ENCODE results near the gene SAMD11. TPM values are rescaled to one million over a fixed set of nuclear protein-coding genes. Genes with fewer than 3 reads are reported as not detected.

SAMD11 gene
- total and polyA plus RNA-seq, 8 donors: 7.1 to 61.5 (median 28.0) TPM

- no peak for ATAC-seq
- Histone ChIP-seq H3K36me3 (no peaks in the 10 kb centered on the region), H3K27me3 (peaks cover 15 to 93% of the 10 kb centered on the region in 2 donors), H3K9me3 (no peaks in the 10 kb centered on the region), H3K27ac (no peak overlapping the region), H3K4me3 (no peak overlapping the region), H3K4me1 (peaks cover 7 to 11% of the 10 kb centered on the region in 2 donors)
- TF ChIP-seq CTCF (IDR thresholded peaks at IDR 0.05): no peak
- intact Hi-C loops (cut with DNase I): no loop called here
- DNase-seq: no peak
Measured at GRCh38 chr1:934991-935750, 11.4 kb downstream of the SAMD11 start.

- ATAC-seq: no peak
- intact Hi-C loops (cut with DNase I): no loop called here
- no peak for DNase-seq
Measured at GRCh38 chr1:935751-936231, 12.1 kb downstream of the SAMD11 start.

GRCh38 chr1:936348-937264 lies 12.9 kb downstream of the SAMD11 start:
- Histone ChIP-seq H3K9me3 (no peaks in the 10 kb centered on the region), H3K4me1 (peaks cover 22% of the 10 kb centered on the region in 2 donors), H3K36me3 (no peaks in the 10 kb centered on the region), H3K27ac (no peak overlapping the region), H3K27me3 (peaks cover 29 to 93% of the 10 kb centered on the region in 2 donors), H3K4me3 (no peak overlapping the region)
- intact Hi-C loops (cut with DNase I): no loop called here
- no peak for TF ChIP-seq CTCF (IDR thresholded peaks at IDR 0.05)
- no peak for ATAC-seq
- no peak for DNase-seq

More at GRCh38 chr1:935751-936231, 12.1 kb downstream of the SAMD11 start:
- H3K9me3 ChIP-seq: no peaks in the 10 kb centered on the region
- no peaks in the 10 kb centered on the region for H3K36me3 ChIP-seq
- no peak overlapping the region for H3K27ac ChIP-seq
- no peak overlapping the region for H3K4me3 ChIP-seq
- peaks cover 20 to 93% of the 10 kb centered on the region in 2 donors for H3K27me3 ChIP-seq
- H3K4me1 ChIP-seq: peaks cover 13 to 16% of the 10 kb centered on the region in 2 donors
- no peak for TF ChIP-seq CTCF (IDR thresholded peaks at IDR 0.05)

- Histone ChIP-seq H3K36me3 (no peaks in the 10 kb centered on the region), H3K4me1 (peaks cover 22 to 31% of the 10 kb centered on the region in 2 donors), H3K27me3 (peaks cover 36 to 93% of the 10 kb centered on the region in 2 donors), H3K4me3 (no peak overlapping the region), H3K27ac (no peak overlapping the region), H3K9me3 (no peaks in the 10 kb centered on the region)
- TF ChIP-seq CTCF (IDR thresholded peaks at IDR 0.05): no peak
- DNase-seq: no peak
- no peak for ATAC-seq
- intact Hi-C loops (cut with DNase I): no loop called here
Measured at GRCh38 chr1:937521-937920, 13.8 kb downstream of the SAMD11 start.

Data from left lung (tissue), 10 donors.